ENCODE measurements around the gene PCDHA7.
"Not testable (repeated sequence)": the region's sequence is repeated elsewhere in the genome, so short reads cannot be mapped to it uniquely, and the experiment has no call there.

The PCDHA7 gene

GRCh38 chr5:140868721-140869554 lies 34.9 kb downstream of the PCDHA7 start, which contains the start of gene PCDHA11:
Gene PCDHA11, plus strand, starts transcription at chr5:140868957. Its CDS starts 147 bp downstream, at chr5:140869104.
- DNase-seq (ENCODE audit: low read depth): no peak

- DNase-seq (ENCODE audit: low read depth): no peak
Measured at GRCh38 chr5:140869555-140869886, 35.5 kb downstream of the PCDHA7 start.

GRCh38 chr5:140870221-140871201 lies 36.4 kb downstream of the PCDHA7 start:
- DNase-seq (ENCODE audit: low read depth): no peak

- DNase-seq (ENCODE audit: low read depth): no peak
Measured at GRCh38 chr5:140875085-140876065, 41.3 kb downstream of the PCDHA7 start, which contains the start of gene PCDHA12. Gene PCDHA12, plus strand, starts transcription at chr5:140875308. Its CDS starts 165 bp downstream, at chr5:140875473.

GRCh38 chr5:140876541-140877261 lies 42.6 kb downstream of the PCDHA7 start:
- DNase-seq (ENCODE audit: low read depth): not testable (repeated sequence)

- DNase-seq (ENCODE audit: low read depth): no peak
Measured at GRCh38 chr5:140877262-140877581, 43.2 kb downstream of the PCDHA7 start.

- DNase-seq (ENCODE audit: low read depth): no peak
Measured at GRCh38 chr5:140881889-140882590, 48.0 kb downstream of the PCDHA7 start, which contains the start of gene PCDHA13. Gene PCDHA13, plus strand, starts transcription at chr5:140882124. Its CDS starts 145 bp downstream, at chr5:140882269.

GRCh38 chr5:140882591-140882899 lies 48.5 kb downstream of the PCDHA7 start:
- no peak for DNase-seq (ENCODE audit: low read depth)

GRCh38 chr5:140883373-140883772 lies 49.3 kb downstream of the PCDHA7 start:
- no peak for DNase-seq (ENCODE audit: low read depth)

GRCh38 chr5:140883927-140884697 lies 50.0 kb downstream of the PCDHA7 start:
- no peak for DNase-seq (ENCODE audit: low read depth)
